ENCODE results near the gene ADARB1. TPM values are rescaled to one million over a fixed set of nuclear protein-coding genes. Genes with fewer than 3 reads are reported as not detected.

Gene ADARB1
- total and polyA plus RNA-seq, 4 donors: 54.7 to 224 (median 90.6) TPM

DNA sequence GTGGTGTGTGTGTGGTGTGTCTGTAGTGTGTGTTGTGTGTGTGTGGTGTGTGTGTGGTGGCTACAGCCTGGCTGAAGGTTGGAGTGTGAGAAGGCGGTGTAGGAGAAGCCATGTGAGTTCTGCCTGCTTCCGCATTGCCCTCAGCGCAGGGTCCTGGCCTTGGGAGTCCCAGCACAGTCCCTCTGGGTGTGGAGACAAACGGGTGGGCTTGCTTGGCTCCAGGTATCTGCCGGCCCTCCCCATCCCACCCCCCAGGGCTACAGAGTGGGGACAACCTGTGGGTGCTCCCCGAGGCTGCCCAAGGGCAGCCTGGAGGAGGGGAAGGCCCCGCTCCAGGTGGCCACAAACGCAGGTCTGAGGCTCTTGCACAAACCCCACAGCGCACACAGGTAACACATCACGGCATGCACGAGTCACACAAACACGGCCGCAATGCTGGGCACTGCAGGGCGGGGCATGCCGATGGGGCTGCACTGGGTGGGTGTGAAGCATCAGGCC lies 31.7 kb upstream of the ADARB1 start:
- intact Hi-C loops (cut with DNase I): no loop called here
- H3K27ac ChIP-seq (ENCODE audit: low read depth in 1 of 2, low read length in 2 of 2): no peak overlapping the region
- no peak for ATAC-seq (ENCODE audit: low FRiP score)
- no peaks in the 10 kb centered on the region for H3K36me3 ChIP-seq (ENCODE audit: control insufficient read depth in 1 of 2, insufficient read depth in 2 of 2, low read length in 1 of 2)
- no peaks in the 10 kb centered on the region for H3K9me3 ChIP-seq (ENCODE audit: control insufficient read depth, low read length)
- 93% methylated on average over 15 of the region's 15 CpGs for WGBS, 2 donors
- no peaks in the 10 kb centered on the region for H3K27me3 ChIP-seq (ENCODE audit: control insufficient read depth in 1 of 2, insufficient read depth in 2 of 2, low read length in 1 of 2)
- peak; percentile 46 to 72 for DNase-seq
- H3K4me3 ChIP-seq (ENCODE audit: low read length in 2 of 2): no peak overlapping the region
- no peaks in the 10 kb centered on the region for H3K4me1 ChIP-seq (ENCODE audit: control insufficient read depth in 1 of 2, insufficient read depth in 2 of 2, low read length in 2 of 2)

DNA sequence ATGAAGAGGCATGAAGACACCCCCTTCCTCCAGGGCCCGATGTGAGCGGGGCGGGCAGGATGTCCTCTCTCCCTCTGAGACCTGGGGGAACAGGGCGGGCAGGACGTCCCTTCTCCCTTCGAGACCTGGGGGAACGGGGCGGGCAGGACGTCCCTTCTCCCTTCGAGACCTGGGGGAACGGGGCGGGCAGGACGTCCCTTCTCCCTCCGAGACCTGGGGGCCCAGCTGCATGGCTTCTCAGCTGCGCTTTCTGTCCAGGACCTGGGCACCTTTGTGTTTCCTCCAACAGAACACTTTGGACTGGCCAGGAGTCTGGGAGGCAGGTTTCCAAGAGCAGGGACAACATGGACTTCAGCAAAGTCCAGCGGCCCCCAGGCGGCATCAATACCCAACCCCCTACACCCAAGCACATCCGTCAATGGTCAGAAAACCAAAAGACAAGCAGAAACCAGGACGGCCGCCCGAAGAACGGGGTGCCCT lies 30.8 kb upstream of the ADARB1 start:
- peak; percentile 44 to 74 for DNase-seq
- intact Hi-C loops (cut with DNase I): no loop called here
- Histone ChIP-seq H3K27me3 (ENCODE audit: control insufficient read depth in 1 of 2, insufficient read depth in 2 of 2, low read length in 1 of 2) (no peaks in the 10 kb centered on the region), H3K36me3 (ENCODE audit: control insufficient read depth in 1 of 2, insufficient read depth in 2 of 2, low read length in 1 of 2) (no peaks in the 10 kb centered on the region), H3K4me1 (ENCODE audit: control insufficient read depth in 1 of 2, insufficient read depth in 2 of 2, low read length in 2 of 2) (no peaks in the 10 kb centered on the region), H3K9me3 (ENCODE audit: control insufficient read depth, low read length) (no peaks in the 10 kb centered on the region), H3K27ac (ENCODE audit: low read depth in 1 of 2, low read length in 2 of 2) (no peak overlapping the region), H3K4me3 (ENCODE audit: low read length in 2 of 2) (no peak overlapping the region)
- ATAC-seq (ENCODE audit: low FRiP score): no peak
- WGBS, 2 donors: 89 to 98% methylated on average over 22 of the region's 22 CpGs

DNA sequence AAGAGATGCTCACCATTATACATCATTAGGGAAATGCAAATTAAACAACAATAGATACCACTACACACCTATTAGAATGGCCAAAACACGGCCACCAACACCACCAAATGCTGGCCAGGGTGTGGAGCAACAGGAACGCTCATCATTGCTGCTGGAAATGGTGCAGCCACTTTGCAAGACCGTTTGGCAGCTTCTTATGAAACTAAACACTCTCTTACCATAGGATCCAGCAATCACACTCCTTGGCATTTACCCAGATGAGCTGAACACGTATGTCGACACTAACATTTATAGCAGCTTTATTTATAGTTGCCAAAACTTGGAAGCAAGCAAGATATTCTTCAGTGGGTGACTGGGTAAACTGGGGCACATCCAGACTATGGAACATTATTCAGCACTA lies 28.9 kb upstream of the ADARB1 start:
- DNase-seq: no peak
- 37 to 41% methylated on average over 5 of the region's 5 CpGs for WGBS, 2 donors
- intact Hi-C loops (cut with DNase I): no loop called here
- Histone ChIP-seq H3K27me3 (ENCODE audit: control insufficient read depth in 1 of 2, insufficient read depth in 2 of 2, low read length in 1 of 2) (no peaks in the 10 kb centered on the region), H3K4me3 (ENCODE audit: low read length in 2 of 2) (no peak overlapping the region), H3K36me3 (ENCODE audit: control insufficient read depth in 1 of 2, insufficient read depth in 2 of 2, low read length in 1 of 2) (no peaks in the 10 kb centered on the region), H3K9me3 (ENCODE audit: control insufficient read depth, low read length) (no peaks in the 10 kb centered on the region), H3K4me1 (ENCODE audit: control insufficient read depth in 1 of 2, insufficient read depth in 2 of 2, low read length in 2 of 2) (no peaks in the 10 kb centered on the region), H3K27ac (ENCODE audit: low read depth in 1 of 2, low read length in 2 of 2) (no peak overlapping the region)
- no peak for ATAC-seq (ENCODE audit: low FRiP score)

DNA sequence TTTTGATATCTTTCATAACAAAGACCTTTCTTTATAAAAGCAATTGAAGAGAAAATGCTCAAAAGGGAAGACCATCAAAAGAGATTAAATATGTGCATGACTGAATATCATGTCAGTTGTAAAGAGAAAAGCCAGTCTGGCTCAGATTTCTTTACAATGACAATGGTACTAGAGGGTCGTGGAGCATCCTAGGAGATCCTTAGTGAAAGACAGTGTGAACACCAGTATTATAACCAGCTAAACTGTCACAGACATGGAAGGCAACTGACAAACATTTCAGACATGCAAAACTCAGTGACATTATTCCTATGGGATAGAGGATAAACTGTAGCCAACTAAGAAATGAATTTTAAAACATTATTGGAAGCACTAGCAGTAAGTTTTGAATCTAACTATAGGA lies 27.1 kb upstream of the ADARB1 start:
- no peak for DNase-seq
- Histone ChIP-seq H3K27ac (ENCODE audit: low read depth in 1 of 2, low read length in 2 of 2) (no peak overlapping the region), H3K4me3 (ENCODE audit: low read length in 2 of 2) (no peak overlapping the region), H3K36me3 (ENCODE audit: control insufficient read depth in 1 of 2, insufficient read depth in 2 of 2, low read length in 1 of 2) (no peaks in the 10 kb centered on the region), H3K27me3 (ENCODE audit: control insufficient read depth in 1 of 2, insufficient read depth in 2 of 2, low read length in 1 of 2) (no peaks in the 10 kb centered on the region), H3K9me3 (ENCODE audit: control insufficient read depth, low read length) (no peaks in the 10 kb centered on the region), H3K4me1 (ENCODE audit: control insufficient read depth in 1 of 2, insufficient read depth in 2 of 2, low read length in 2 of 2) (peaks cover 0 to 3% of the 10 kb centered on the region in 2 donors)
- 95 to 99% methylated on average over 1 of the region's 1 CpG for WGBS, 2 donors
- intact Hi-C loops (cut with DNase I): no loop called here
- ATAC-seq (ENCODE audit: low FRiP score): no peak

DNA sequence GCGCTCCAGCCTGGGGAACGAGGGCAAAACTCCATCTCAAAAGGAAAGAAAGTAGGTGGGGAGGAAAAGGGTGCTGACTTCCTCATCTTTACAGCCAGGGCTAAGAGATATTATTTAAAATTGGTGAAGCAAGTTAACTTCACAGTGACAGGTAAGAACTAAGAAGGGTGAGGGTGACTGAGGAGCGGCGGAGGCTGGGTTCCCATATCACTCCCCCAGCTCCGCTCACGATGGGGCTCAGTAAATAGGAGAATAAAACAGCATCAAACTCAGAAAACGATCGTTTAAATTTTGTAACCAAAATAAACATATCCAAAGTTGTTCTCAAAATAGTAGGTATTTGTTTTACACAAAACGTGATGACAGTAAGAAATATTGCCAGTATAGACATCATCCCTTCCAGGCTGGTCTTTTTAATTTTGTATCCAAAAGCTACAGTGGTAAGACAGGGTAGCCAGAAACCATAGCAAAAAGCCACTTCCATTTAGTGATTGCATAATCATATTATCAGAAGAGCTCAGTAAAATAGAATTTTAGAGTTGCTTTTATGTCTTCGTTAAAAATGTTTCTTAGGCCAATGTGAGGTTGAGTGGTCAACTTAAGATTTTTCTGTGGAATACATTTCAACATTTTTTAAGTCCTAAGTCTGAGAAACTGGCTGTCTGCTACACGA lies 26.2 kb upstream of the ADARB1 start:
- Histone ChIP-seq H3K4me1 (ENCODE audit: control insufficient read depth in 1 of 2, insufficient read depth in 2 of 2, low read length in 2 of 2) (peaks cover 0 to 3% of the 10 kb centered on the region in 2 donors), H3K4me3 (ENCODE audit: low read length in 2 of 2) (no peak overlapping the region), H3K36me3 (ENCODE audit: control insufficient read depth in 1 of 2, insufficient read depth in 2 of 2, low read length in 1 of 2) (no peaks in the 10 kb centered on the region), H3K27ac (ENCODE audit: low read depth in 1 of 2, low read length in 2 of 2) (peak overlapping the region; percentile 49 to 96), H3K9me3 (ENCODE audit: control insufficient read depth, low read length) (no peaks in the 10 kb centered on the region), H3K27me3 (ENCODE audit: control insufficient read depth in 1 of 2, insufficient read depth in 2 of 2, low read length in 1 of 2) (no peaks in the 10 kb centered on the region)
- intact Hi-C loops (cut with DNase I): no loop called here
- WGBS, 2 donors: 10 to 12% methylated on average over 11 of the region's 11 CpGs
- ATAC-seq (ENCODE audit: low FRiP score) (peak; percentile 57), DNase-seq (no peak)

DNA sequence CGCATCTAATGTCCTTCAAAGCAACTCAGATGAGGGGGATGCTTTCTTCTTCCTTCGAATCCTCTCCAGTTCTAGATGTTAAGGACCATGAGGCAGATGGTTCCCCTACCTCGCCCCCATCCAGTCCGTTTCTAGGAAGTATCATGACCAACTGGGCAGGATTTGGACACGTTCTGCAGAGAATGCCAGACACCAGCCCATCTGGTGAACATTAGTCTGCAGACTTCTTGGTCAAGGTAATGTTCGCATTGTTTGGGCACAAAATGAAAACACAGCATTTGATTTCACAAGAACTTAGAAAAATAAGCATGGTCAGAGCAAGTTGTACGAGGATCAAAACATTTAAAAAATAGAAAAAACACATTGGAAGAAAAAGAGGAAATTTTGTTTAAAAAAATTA lies 25.4 kb upstream of the ADARB1 start:
- 44 to 45% methylated on average over 7 of the region's 7 CpGs for whole genome bisulfite sequencing, 2 donors
- H3K27me3 ChIP-seq (ENCODE audit: control insufficient read depth in 1 of 2, insufficient read depth in 2 of 2, low read length in 1 of 2): no peaks in the 10 kb centered on the region
- H3K4me3 ChIP-seq (ENCODE audit: low read length in 2 of 2): no peak overlapping the region
- peaks cover 0 to 3% of the 10 kb centered on the region in 2 donors for H3K4me1 ChIP-seq (ENCODE audit: control insufficient read depth in 1 of 2, insufficient read depth in 2 of 2, low read length in 2 of 2)
- no peaks in the 10 kb centered on the region for H3K9me3 ChIP-seq (ENCODE audit: control insufficient read depth, low read length)
- H3K27ac ChIP-seq (ENCODE audit: low read depth in 1 of 2, low read length in 2 of 2): peak overlapping the region; percentile 25 to 98
- H3K36me3 ChIP-seq (ENCODE audit: control insufficient read depth in 1 of 2, insufficient read depth in 2 of 2, low read length in 1 of 2): no peaks in the 10 kb centered on the region
- no peak for DNase-seq
- intact Hi-C loops (cut with DNase I): no loop called here
- ATAC-seq (ENCODE audit: low FRiP score): no peak

DNA sequence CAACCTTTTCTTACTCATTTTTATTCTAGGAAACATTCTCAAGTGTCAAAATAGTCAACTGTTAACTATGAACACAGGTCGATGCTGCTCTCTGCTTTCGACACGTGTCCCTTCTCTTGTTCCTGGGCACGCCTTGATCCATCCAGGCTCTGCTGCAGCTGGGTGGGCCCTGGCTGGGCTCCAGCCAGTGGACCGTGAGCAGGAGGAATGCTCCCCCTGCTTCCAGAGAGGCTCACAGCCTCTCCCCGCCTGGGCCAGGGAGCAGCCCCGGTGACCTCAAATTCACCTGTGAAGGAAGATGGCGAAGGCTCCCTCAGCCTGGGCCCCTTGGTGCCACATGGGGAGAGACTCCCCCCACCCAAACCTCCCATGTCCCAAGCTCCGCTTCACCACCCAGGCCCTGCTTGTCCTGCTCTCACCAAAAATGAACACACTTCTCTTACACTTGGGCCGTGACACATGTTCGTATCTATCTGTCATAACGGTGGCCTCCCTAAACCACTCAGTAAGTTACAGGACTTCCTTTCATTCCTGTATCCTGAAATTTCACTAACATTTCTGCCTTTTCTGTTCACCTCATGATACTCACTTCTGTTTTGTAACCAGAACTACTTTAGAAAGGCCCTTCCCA lies 24.6 kb upstream of the ADARB1 start:
- peaks cover 0 to 3% of the 10 kb centered on the region in 2 donors for H3K4me1 ChIP-seq (ENCODE audit: control insufficient read depth in 1 of 2, insufficient read depth in 2 of 2, low read length in 2 of 2)
- H3K4me3 ChIP-seq (ENCODE audit: low read length in 2 of 2): no peak overlapping the region
- intact Hi-C loops (cut with DNase I): loop anchor here in 1 of 2 donors (10.0 kb wide), 1 partner anchor 95 kb away; no protein-coding TSS in a partner anchor
- peak overlapping the region; percentile 95 to 100 for H3K27ac ChIP-seq (ENCODE audit: low read depth in 1 of 2, low read length in 2 of 2)
- ATAC-seq (ENCODE audit: low FRiP score) (no peak), DNase-seq (peak; percentile 44 to 78)
- no peaks in the 10 kb centered on the region for H3K27me3 ChIP-seq (ENCODE audit: control insufficient read depth in 1 of 2, insufficient read depth in 2 of 2, low read length in 1 of 2)
- no peaks in the 10 kb centered on the region for H3K36me3 ChIP-seq (ENCODE audit: control insufficient read depth in 1 of 2, insufficient read depth in 2 of 2, low read length in 1 of 2)
- WGBS, 2 donors: 26 to 30% methylated on average over 12 of the region's 12 CpGs
- H3K9me3 ChIP-seq (ENCODE audit: control insufficient read depth, low read length): no peaks in the 10 kb centered on the region

DNA sequence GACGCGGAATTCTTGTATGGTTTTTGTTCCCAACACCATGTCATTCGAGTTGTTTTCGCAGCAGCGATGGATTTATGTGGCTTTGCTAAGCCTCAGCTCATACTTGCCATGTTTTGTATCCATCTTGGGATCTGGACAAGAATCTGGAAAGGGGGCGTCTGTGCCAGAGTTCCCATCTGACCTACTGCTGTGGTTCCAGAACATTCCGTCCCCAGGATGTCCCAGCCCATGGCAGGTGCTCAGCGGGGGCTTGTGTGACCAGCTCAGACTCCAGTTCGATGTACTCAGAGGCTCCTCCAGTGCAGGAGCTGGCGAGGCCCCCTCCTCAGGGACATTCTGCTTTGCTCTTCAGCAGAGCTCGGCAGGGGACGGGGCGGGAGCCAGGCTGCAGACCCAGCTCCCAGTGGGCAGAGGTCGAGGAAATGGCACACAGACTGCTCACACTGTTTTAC lies 24.0 kb upstream of the ADARB1 start:
- intact Hi-C loops (cut with DNase I): loop anchor here in 1 of 2 donors (10.0 kb wide), 1 partner anchor 96 kb away; no protein-coding TSS in a partner anchor
- H3K36me3 ChIP-seq (ENCODE audit: control insufficient read depth in 1 of 2, insufficient read depth in 2 of 2, low read length in 1 of 2): no peaks in the 10 kb centered on the region
- H3K27me3 ChIP-seq (ENCODE audit: control insufficient read depth in 1 of 2, insufficient read depth in 2 of 2, low read length in 1 of 2): no peaks in the 10 kb centered on the region
- peaks cover 0 to 3% of the 10 kb centered on the region in 2 donors for H3K4me1 ChIP-seq (ENCODE audit: control insufficient read depth in 1 of 2, insufficient read depth in 2 of 2, low read length in 2 of 2)
- ATAC-seq (ENCODE audit: low FRiP score) (peak; percentile 84), DNase-seq (peak; percentile 63 to 91)
- H3K27ac ChIP-seq (ENCODE audit: low read depth in 1 of 2, low read length in 2 of 2): peak overlapping the region; percentile 73 to 95
- H3K9me3 ChIP-seq (ENCODE audit: control insufficient read depth, low read length): no peaks in the 10 kb centered on the region
- H3K4me3 ChIP-seq (ENCODE audit: low read length in 2 of 2): no peak overlapping the region
- 9% methylated on average over 14 of the region's 14 CpGs for WGBS, 2 donors
